CD4-positive, alpha-beta T cell treated with Interferon alpha-2 for 1 hour (primary cell): ENCODE data around the gene GPLD1.
A peak's percentile ranks its signal among the peaks of the same experiment; 100 is the strongest.

Source experiments
- DNase-seq, 2 donors: peaks; one replicate each; pipeline ENCODE4 v3.0.0-alpha.2; 2020 to 2022

GPLD1 gene

GRCh38 chr6:24497254-24497970 is 8.0 kb upstream of the GPLD1 start:
- DNase-seq = peak in 1 of 2 donors; percentile 18

DNA sequence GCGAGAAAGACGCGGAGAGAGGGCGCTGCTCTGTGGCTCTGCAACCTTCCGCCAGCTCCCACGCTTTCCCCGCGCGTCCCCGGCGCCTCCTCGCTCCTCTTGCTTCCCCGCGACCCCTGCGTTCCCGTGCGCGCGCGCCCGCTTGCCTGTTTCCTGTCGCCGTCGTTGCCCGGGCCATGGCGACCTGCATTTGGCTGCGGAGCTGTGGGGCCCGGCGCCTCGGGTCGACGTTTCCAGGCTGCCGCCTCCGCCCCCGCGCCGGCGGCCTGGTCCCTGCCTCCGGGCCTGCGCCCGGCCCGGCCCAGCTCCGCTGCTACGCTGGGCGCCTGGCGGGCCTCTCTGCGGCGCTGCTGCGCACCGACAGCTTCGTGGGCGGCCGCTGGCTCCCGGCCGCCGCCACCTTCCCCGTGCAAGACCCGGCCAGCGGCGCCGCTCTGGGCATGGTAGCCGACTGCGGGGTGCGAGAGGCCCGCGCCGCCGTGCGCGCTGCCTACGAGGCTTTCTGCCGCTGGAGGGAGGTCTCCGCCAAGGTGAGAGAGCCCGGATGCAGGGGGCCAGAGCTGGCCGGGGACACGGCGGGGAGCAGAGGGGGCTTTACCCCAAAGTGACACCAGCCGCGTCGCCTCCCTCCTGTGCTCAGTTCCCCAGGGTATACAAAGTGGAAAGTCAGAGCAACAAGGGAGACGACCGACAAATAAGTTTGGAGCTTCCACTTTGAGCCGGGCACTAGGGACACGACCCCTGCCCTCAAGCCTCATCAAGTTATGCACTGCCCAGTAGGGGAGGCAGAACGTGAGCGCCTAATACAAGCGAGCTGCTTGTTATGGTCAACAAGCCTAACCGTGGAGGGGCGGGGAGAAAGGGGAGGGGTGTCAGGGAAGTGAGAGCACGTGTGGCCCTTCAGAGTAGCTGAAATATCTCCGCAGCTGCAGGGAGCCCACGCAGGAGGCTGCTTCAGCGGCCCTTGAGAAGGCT is 5.7 kb upstream of the GPLD1 start, which contains the start of gene ALDH5A1:
Gene ALDH5A1 (plus strand): TSS at position 149 of the 975 bp plus-strand sequence. CDS start 28 bp downstream, at position 177.
- peak; percentile 67 to 76 for DNase-seq

DNA sequence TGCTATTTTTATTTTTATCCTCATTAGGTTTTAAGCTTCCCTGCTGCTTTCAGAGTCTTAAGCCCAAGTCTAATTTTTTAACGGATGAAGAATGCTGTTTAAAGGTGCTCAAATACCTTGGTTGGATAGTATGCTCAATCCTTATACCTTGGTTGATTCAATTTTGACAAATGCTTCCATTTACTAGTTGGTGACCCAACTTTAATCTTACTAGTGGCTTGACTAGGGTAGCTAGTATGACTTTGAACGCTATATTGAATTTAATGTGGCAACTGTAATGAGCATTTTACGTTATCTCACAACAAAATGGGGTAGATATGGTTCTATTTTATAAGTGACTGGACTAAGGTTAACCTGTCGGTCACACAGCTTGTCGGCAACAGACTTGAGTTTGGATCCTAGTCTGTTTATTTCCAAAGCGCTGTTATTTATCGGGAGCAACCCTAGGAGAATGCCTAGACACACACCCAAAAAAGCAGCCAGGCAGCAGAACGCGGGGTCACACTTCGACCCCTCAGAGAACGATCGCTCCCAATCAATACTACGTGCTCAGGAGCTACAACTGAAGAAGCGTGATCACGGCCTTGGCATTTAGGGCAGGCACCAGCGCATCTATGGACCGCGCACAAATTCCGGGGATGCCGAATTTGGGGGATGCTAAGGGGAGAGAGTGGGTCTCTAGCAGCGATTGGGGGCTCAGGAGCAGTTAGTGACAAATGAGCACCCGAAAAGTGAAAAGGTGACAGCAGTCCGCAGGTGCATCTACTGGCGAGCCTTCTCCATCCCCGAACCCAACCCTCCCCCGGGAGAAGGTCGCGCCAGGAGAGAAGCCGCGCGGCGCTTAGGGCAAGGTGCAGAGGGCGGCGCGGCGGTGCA is 4.8 kb upstream of the GPLD1 start:
- no peak for DNase-seq

DNA sequence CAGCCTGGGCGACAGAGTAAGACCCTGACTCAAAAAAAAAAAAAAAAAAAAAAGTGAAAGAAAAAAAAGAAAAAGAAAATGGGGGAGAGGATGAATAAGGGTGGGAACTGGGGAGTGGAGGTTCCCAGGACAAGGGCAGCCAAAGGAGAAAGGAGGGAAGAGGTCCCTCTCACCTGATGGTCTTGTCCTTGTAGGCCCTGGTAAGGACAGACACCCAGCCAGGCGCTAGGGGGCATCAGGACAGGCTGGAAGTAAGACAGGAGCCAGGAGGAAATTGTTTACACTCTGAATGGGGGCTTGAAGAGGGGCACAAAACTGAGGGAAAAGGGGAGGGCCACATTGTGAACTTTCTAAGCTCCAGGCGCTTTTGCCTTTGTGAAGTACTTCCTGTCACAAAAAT is 3.1 kb upstream of the GPLD1 start:
- no peak for DNase-seq

GRCh38 chr6:24490948-24491347 is 1.6 kb upstream of the GPLD1 start:
- no peak for DNase-seq

- no peak for DNase-seq
These were observed 503 bp upstream of the GPLD1 start for GRCh38 chr6:24489881-24490280.

DNA sequence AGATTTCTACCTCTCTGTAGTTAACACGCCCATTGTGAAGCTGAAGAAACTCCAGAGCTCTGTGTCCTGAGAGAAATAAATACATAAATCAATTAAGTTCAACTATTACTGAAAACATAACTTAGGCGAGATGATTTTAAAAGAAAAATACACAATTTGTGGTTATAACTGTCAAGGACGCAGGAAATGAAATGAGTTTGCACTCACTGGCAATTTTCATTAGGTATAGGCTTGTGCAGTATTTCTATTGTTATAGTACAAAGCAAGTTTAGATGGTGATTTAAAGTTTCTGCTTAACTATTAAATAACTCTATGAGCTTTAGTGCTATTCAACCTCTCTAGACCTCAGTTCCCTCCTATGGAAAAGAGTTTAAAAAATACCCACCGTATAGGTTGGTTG is 3.3 kb downstream of the GPLD1 start:
- no peak for DNase-seq

DNA sequence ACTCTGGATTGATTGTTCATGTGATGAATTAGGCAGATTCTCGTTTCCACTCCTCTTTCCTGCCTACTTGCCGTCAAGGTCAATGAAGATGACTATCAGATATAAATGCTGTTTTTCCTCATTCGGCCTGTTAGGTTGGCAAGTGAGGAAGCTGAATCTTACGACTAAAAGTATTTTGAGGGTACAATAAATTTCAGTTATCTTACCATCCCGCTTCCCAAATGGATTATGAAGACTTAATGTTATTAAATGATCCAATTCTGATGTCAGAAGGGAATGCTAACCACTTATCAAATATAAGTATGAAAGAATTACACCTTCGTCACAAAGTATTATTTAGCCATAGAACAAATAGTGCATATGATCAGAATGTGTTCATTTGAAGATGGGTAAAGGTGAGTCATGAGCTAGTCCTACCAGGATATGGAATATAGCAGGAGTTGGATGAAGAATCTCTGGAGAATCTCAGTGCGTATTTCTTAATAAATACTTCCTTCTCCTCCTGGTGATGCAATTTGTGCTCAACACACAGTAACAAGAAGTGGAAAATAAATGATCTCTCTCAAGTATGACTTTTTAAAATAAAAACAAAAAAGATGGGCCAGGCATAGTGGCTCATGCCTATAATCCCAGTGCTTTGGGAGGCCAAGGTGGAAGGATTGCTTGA is 4.6 kb downstream of the GPLD1 start:
- no peak for DNase-seq

DNA sequence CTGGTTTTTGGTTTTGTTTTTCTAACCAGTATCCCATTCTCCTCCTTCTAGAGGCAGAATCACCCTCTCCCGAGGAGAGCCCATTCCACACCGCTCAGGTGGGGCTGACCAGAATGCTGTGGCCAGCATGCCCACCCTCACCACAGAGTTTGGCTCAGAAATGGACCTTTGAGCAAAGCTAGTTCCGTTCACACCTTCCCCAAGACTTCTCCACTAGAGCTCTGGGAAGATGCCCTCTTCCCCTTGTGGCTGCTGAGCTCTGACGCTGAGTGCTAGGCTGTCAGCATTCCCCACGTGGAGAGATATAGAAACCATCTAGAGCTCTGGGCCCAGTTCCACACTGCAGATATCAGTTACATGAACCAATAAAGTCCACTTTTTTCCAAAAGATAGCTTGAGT is 7.9 kb downstream of the GPLD1 start:
- DNase-seq = no peak

- no peak for DNase-seq
These were observed 8.7 kb downstream of the GPLD1 start for GRCh38 chr6:24480705-24481104.

DNA sequence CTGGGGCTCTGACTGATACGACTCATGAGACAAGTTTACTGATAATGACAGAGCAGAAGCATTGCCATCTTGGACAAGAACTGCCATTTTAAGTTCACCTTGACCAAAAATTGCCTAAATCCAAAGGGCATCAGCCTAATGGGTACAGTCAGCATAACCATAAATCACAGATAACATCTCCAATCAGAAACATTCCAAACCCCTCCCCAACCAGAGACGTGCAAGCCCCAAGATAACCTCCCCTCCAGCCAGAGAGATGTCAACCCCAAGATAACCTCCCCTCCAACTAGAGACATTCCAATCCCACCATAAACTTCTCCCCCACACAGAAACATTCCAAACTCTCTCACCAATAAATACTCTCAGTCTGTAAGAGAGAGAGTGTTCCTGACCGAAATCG is 10.5 kb downstream of the GPLD1 start:
- no peak for DNase-seq

GRCh38 chr6:24477070-24477469 is 12.3 kb downstream of the GPLD1 start:
- no peak for DNase-seq

GRCh38 chr6:24476631-24477030 is 12.7 kb downstream of the GPLD1 start:
- DNase-seq = no peak

DNA sequence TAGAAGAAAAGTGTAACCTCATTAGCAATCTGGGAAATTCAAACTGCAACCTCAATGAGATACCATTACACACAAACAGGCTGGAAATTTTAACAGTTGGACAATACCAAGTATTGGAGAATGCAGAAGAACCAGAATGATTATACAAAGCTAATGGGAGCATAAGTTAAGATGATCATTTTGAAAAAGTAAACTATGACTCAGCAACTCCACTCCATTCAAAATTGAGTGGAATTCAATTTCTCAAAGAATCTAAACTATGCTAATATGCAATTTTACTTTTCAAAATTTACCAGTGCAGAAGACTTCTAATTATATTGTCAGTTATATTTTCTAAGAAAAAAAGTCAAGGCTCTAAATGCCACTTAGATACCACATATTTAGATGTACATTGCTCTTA is 17.2 kb downstream of the GPLD1 start:
- no peak for DNase-seq

DNA sequence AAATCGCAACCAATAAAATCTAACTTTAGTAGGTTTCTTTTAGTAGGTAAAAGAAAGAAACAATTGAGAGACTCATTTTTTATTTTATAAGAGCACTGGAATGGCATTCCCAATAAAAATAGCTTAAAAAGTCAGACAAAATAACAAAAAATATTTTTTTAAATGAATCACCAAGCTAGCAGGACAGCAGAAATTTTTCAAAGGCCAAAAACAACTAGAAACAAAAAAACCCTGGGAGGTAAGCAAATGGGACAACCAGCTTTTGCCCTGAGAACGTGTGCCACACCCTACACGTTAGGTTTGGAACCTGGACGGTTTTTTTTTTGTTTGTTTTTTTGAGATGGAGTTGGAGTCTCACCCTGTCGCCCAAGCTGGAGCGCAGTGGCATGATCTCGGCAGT is 19.6 kb downstream of the GPLD1 start:
- no peak for DNase-seq

GRCh38 chr6:24464253-24465038 is 24.9 kb downstream of the GPLD1 start:
- DNase-seq = no peak

DNA sequence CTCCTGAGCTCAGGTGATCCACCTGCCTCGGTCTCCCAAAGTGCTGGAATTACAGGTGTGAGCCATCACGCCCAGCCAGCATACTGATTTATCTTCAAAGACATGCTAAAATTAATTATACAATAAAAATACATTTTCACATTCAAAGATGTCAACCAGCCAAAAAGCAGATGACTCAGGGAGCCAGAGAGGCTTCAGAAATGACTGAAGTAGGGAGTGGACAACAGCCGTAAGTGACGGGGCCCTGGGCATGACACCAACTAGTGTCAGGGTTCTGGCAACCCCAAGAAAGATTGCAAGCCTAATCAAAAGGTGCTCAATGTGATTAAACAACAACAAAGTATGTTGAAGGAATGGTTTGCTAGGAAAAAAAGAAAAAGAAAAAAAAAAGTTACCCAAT is 28.4 kb downstream of the GPLD1 start:
- DNase-seq = no peak

- no peak for DNase-seq
These were observed 30.4 kb downstream of the GPLD1 start for GRCh38 chr6:24458941-24459340.

- no peak for DNase-seq
These were observed 31.2 kb downstream of the GPLD1 start for GRCh38 chr6:24458134-24458533.

GRCh38 chr6:24455061-24455460 is 34.3 kb downstream of the GPLD1 start:
- DNase-seq = no peak

DNA sequence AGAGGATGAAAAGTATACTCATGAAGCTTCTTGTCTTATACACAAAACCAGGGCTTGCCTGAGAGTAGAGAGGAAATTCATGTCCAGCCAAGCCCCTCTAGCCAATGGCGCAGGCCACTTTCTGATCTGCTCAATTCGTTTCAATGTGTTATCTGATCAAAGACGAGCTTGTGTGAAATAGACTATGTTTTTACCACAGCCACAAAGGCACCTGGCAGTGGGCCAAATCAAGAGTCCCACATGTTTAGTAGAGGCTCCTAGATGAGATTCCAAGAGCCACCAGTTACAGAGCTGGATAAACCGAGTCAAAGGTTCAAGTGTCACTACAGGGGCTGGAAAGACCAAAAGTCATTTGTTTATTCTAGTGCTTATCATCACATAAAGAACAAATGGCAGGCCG is 34.9 kb downstream of the GPLD1 start:
- DNase-seq = no peak

DNA sequence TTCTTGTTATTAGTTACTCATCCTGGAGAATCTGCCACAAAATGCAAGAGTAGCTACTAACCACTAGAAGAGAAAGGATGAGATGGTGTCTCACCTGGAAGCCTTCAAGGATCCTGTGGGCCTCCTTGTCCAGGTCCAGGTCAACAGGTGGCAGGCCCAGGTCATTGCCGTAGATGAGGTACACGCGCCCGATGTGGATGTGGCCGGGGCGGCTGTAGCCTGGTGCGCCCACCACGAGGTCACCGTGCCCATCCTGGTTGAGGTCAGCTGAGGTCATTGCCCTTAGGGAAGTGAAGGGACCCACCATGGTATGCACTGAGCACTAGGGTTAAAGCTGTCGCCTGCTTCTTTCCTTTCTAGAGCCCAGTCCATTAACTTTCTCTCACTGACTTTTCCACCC is 35.5 kb downstream of the GPLD1 start:
- DNase-seq = no peak
